HepG2 (cell line): ENCODE data around the gene TNPO3. TPM values are rescaled to one million over a fixed set of nuclear protein-coding genes. Genes with fewer than 3 reads are reported as not detected.

Source experiments
- ATAC-seq: fragments of 200-7000 bp; cut with Tn5 transposase; 3 replicates; pipeline ENCODE4 v1.9.1; 2020; ENCODE audit warnings: mild to moderate bottlenecking, moderate library complexity
- BruUV-seq: library from RNA; stranded (reverse); fragments of 400-500 nt; replicated peaks from 2 replicates; lab custom pipeline; 2021; lab: Mats Ljungman, UMichigan
- CTCF ChIA-PET: fragments of 300-600 bp; formaldehyde crosslinking; extraction: SDS; loops from one replicate; lab custom pipeline; 2021; ENCODE audit warnings: low total read pairs, inconsistent platforms, low intra/inter-chr PET ratio; lab: Yijun Ruan, JAX
- POLR2A ChIA-PET: fragments of 350-600 bp; sonication (Branson Sonifier 250); formaldehyde crosslinking; loops from one replicate; lab custom pipeline; 2020; ENCODE audit warnings: antibody characterized with exemption, inconsistent platforms; lab: Yijun Ruan, JAX
- DNase-seq: peaks from one replicate; pipeline ENCODE4 v3.0.0-alpha.2; 2015; ENCODE audit warnings: low spot score
- FAIRE-seq: peaks from 3 replicates; lab custom pipeline; 2011; peaks lifted over from hg19 to GRCh38; lab: Jason Lieb, UNC
- H2AFZ ChIP-seq: one replicate; pipeline ENCODE4 v1.6.1; 2011; ENCODE audit warnings: low read length, inconsistent platforms
- H3K27ac ChIP-seq: fragments of 300-600 bp; 3 replicates; pipeline ENCODE4 v1.8.0; 2011; ENCODE audit warnings: mixed run types, mild to moderate bottlenecking, mixed read lengths, low read length, inconsistent platforms; ENCODE audit not compliant: insufficient read depth; ENCODE audit errors: extremely low read length
- H3K27me3 ChIP-seq, 2 experiments: fragments of 200-600 bp in 1 of 2; 2 replicates in 1 of 2; 3 replicates in 1 of 2; pipeline versions ENCODE4 v1.6.0 to v1.8.0; 2011; ENCODE audit warnings: low read length in 2 of 2, mild to moderate bottlenecking in 2 of 2, moderate library complexity in 2 of 2, inconsistent platforms in 1 of 2; ENCODE audit not compliant: insufficient read depth in 2 of 2, control insufficient read depth in 1 of 2
- H3K36me3 ChIP-seq, 2 experiments: fragments of 200-600 bp in 1 of 2; replicated peaks in 1 of 2; 2 replicates in 1 of 2; 3 replicates in 1 of 2; pipeline versions ENCODE4 v1.5.1 to v1.8.0; 2011; ENCODE audit warnings: low read length in 2 of 2, inconsistent platforms in 1 of 2; ENCODE audit not compliant: insufficient read depth in 2 of 2, control insufficient read depth in 1 of 2
- H3K4me1 ChIP-seq: 2 replicates; pipeline ENCODE4 v1.5.1; 2012; ENCODE audit warnings: low read length, inconsistent platforms; ENCODE audit not compliant: insufficient read depth
- H3K4me2 ChIP-seq: 2 replicates; pipeline ENCODE4 v1.6.0; 2011; ENCODE audit warnings: low read depth, low read length, inconsistent platforms
- H3K4me3 ChIP-seq, 3 experiments: fragments of 200-600 bp in 1 of 3; sonication (generic), shearing (Covaris generic) in 1 of 3; replicated peaks in 1 of 3; 2 replicates each; pipeline ENCODE4 v1.5.1; 2011 to 2016; ENCODE audit warnings: low read length in 3 of 3, inconsistent platforms in 2 of 3, low read depth in 2 of 3, mild to moderate bottlenecking in 2 of 3, control low read depth in 1 of 3, mixed read lengths in 1 of 3; ENCODE audit not compliant: insufficient read depth in 1 of 3
- H3K79me2 ChIP-seq: one replicate; pipeline ENCODE4 v1.6.1; 2011; ENCODE audit warnings: low read length, inconsistent platforms; ENCODE audit not compliant: insufficient read depth
- H3K9ac ChIP-seq: 2 replicates; pipeline ENCODE4 v1.6.0; 2011; ENCODE audit warnings: mild to moderate bottlenecking, low read depth, low read length, inconsistent platforms; ENCODE audit not compliant: insufficient read depth
- H3K9me3 ChIP-seq: 2 replicates; pipeline ENCODE4 v1.5.1; 2012; ENCODE audit warnings: mild to moderate bottlenecking, low read length
- H4K20me1 ChIP-seq: 2 replicates; pipeline ENCODE4 v1.6.0; 2011; ENCODE audit warnings: inconsistent platforms, mild to moderate bottlenecking, low read length, moderate library complexity; ENCODE audit not compliant: insufficient read depth
- CBX5 ChIP-seq: sonication (generic); formaldehyde crosslinking; IDR thresholded peaks from 2 replicates; pipeline ENCODE4 v1.4.0; 2020; ENCODE audit warnings: missing genetic modification reagents, borderline replicate concordance
- EHMT2 ChIP-seq: fragments of 200-600 bp; sonication (generic); IDR thresholded peaks from 2 replicates; pipeline ENCODE4 v1.7.0; 2017; ENCODE audit warnings: antibody characterized with exemption, low read depth, low read length, borderline replicate concordance
- FOSL1 ChIP-seq: sonication (generic); formaldehyde crosslinking; IDR thresholded peaks from 2 replicates; pipeline ENCODE4 v1.9.0; 2021; ENCODE audit warnings: missing genetic modification reagents, borderline replicate concordance
- FOXK2 ChIP-seq: fragments of 450-650 bp; IDR thresholded peaks from 2 replicates; pipeline ENCODE4 v1.6.1; 2016
- GTF2F1 ChIP-seq: fragments of 150-350 bp; IDR thresholded peaks from 2 replicates; pipeline ENCODE4 v1.6.1; 2014; ENCODE audit warnings: low read length
- HMG20A ChIP-seq: IDR thresholded peaks from 2 replicates; pipeline ENCODE4 v1.6.1; 2016; ENCODE audit warnings: borderline replicate concordance
- HMG20B ChIP-seq: conservative IDR thresholded peaks from 2 replicates; pipeline ENCODE4 v1.6.1; 2016; ENCODE audit warnings: missing genetic modification reagents, missing compliant biosample characterization
- HNF4G ChIP-seq, 2 experiments: sonication (generic) in 1 of 2; formaldehyde crosslinking in 1 of 2; IDR thresholded peaks; 2 replicates each; pipeline versions ENCODE4 v1.4.0 to v1.6.1; 2011 to 2020; ENCODE audit warnings: borderline replicate concordance in 2 of 2, low read depth in 2 of 2, mild to moderate bottlenecking in 2 of 2, low read length in 1 of 2, missing genetic modification reagents in 1 of 2, moderate library complexity in 1 of 2
- LCORL ChIP-seq, 2 experiments: fragments of 450-650 bp in 1 of 2; sonication (generic) in 1 of 2; formaldehyde crosslinking in 1 of 2; IDR thresholded peaks; 2 replicates each; pipeline versions ENCODE4 v1.5.0 to v1.6.1; 2017 to 2020; ENCODE audit warnings: antibody characterized with exemption in 1 of 2, missing genetic modification reagents in 1 of 2
- NR2C2 ChIP-seq: sonication (generic); formaldehyde crosslinking; IDR thresholded peaks from 2 replicates; pipeline ENCODE4 v1.4.0; 2020; ENCODE audit warnings: missing genetic modification reagents, mild to moderate bottlenecking, moderate library complexity, borderline replicate concordance
- SNRNP70 ChIP-seq: fragments of 200-400 bp; formaldehyde crosslinking; IDR thresholded peaks from 2 replicates; pipeline ENCODE4 v1.6.1; 2017; ENCODE audit warnings: mild to moderate bottlenecking, low read depth, low read length, moderate library complexity
- SYNCRIP ChIP-seq: fragments of 200-400 bp; formaldehyde crosslinking; IDR thresholded peaks from 2 replicates; pipeline ENCODE4 v1.6.1; 2018; ENCODE audit warnings: mild to moderate bottlenecking, low read depth, low read length; ENCODE audit not compliant: insufficient read depth
- ZFAT ChIP-seq: sonication (generic); formaldehyde crosslinking; conservative IDR thresholded peaks from 2 replicates; pipeline ENCODE4 v1.8.1; 2023; ENCODE audit warnings: missing genetic modification reagents, inconsistent platforms
- ZFP41 ChIP-seq: sonication (generic); formaldehyde crosslinking; IDR thresholded peaks from 2 replicates; pipeline ENCODE4 v1.4.0; 2020; ENCODE audit warnings: mild to moderate bottlenecking, missing genetic modification reagents, borderline replicate concordance
- ZNF577 ChIP-seq: sonication (generic); formaldehyde crosslinking; IDR thresholded peaks from 2 replicates; pipeline ENCODE4 v1.4.0; 2020; ENCODE audit warnings: mild to moderate bottlenecking, low read depth, missing genetic modification reagents, borderline replicate concordance
- ZNF678 ChIP-seq: sonication (generic); formaldehyde crosslinking; IDR thresholded peaks from 2 replicates; pipeline ENCODE4 v1.4.0; 2020; ENCODE audit warnings: mild to moderate bottlenecking, missing genetic modification reagents
- ZNF713 ChIP-seq: sonication (generic); formaldehyde crosslinking; IDR thresholded peaks from 2 replicates; pipeline ENCODE4 v1.4.0; 2020; ENCODE audit warnings: mild to moderate bottlenecking, missing genetic modification reagents
- ZNF773 ChIP-seq: sonication (generic); formaldehyde crosslinking; IDR thresholded peaks from 2 replicates; pipeline ENCODE4 v1.4.0; 2020; ENCODE audit warnings: missing genetic modification reagents, borderline replicate concordance
- in situ Hi-C: cut with HindIII; loops from 2 replicates; pipeline ENCODE4 v1.10.0; 2017; ENCODE audit warnings: low pct_unique_long_range_greater_than_20kb; ENCODE audit not compliant: extremely low pct_ligation_motif_present
- intact Hi-C: fragments of 100-400 bp; cut with micrococcal nuclease; formaldehyde crosslinking; loops from one replicate; pipeline ENCODE4 v1.10.0; 2022; ENCODE audit not compliant: unreplicated experiment
- polyA plus RNA-seq, 8 experiments: library from polyadenylated mRNA; depleted of rRNA in 3 of 8; stranded (reverse) in 7 of 8; unstranded in 1 of 8; fragments of >200 nt; fragmentation: Illumina TruSeq in 4 of 8; extraction: Trizol in 4 of 8; gene quantifications; 2 replicates each; pipeline versions ENCODE4 v1.2.1 to v1.2.3, GENCODE V29; 2011 to 2016; ENCODE audit warnings: low read depth in 4 of 8, missing spikeins in 1 of 8, mixed read lengths in 1 of 8; ENCODE audit not compliant: insufficient read depth in 1 of 8
- total RNA-seq, 5 experiments: library from RNA; depleted of rRNA; stranded (reverse); fragments of >200 nt; fragmentation: Illumina TruSeq; extraction: Trizol; gene quantifications; 2 replicates each; pipeline ENCODE4 v1.2.3, GENCODE V29; 2016; ENCODE audit warnings: low read depth in 1 of 5
- TF ChIP-seq, protein P1 (sequence below): sonication (generic); formaldehyde crosslinking; IDR thresholded peaks from one replicate; pipeline ENCODE4 v1.5.1; 2020; ENCODE audit warnings: mild to moderate bottlenecking, missing genetic modification reagents; ENCODE audit errors: not compliant biosample characterization

The TNPO3 gene
- total and polyA plus RNA-seq, 2 of the 13 experiments (the other 11 are each of a cell fraction or from before 2014, with no cell fraction given), result 23.8 to 44.6 TPM

DNA sequence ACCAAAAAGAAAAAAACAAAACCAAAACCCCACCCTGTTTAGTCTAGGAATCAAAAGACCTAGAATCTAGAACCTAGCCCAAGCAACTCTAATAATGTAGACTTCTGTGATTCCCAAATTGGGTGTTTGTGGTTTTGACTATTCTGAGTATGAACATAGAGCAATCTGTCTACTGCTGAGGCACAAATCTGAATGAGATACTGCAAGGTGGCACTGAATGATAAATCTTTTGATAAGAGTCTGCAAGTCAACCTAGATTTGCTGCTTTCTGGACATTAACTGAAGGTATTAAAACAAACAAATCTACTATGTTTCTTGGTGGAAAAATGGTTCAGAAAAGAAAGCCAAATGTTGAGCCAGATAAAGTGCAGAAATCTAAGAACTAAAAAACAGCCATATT is 66.5 kb downstream of the TNPO3 start:
- intact Hi-C loops (no loop called here), in situ Hi-C loops (no loop called here)
- H3K4me1 ChIP-seq, result no peaks in the 10 kb centered on the region
- H3K79me2 ChIP-seq, result no peaks in the 10 kb centered on the region
- no peak overlapping the region for H3K27ac ChIP-seq
- ATAC-seq (no peak), DNase-seq (no peak), FAIRE-seq (no peak)
- no peaks in the 10 kb centered on the region for H4K20me1 ChIP-seq
- H3K36me3 ChIP-seq, result peaks cover 10 to 71% of the 10 kb centered on the region in 2 experiments
- H3K9me3 ChIP-seq, result no peaks in the 10 kb centered on the region
- POLR2A ChIA-PET, result no interaction called here
- CTCF ChIA-PET, result no interaction called here
- H3K27me3 ChIP-seq, result no peaks in the 10 kb centered on the region
- BruUV-seq, result no TSS peak
- H3K4me2 ChIP-seq, result no peak overlapping the region
- no peak overlapping the region for H3K9ac ChIP-seq
- no peak overlapping the region for H3K4me3 ChIP-seq
- no peak overlapping the region for H2AFZ ChIP-seq
- TF ChIP-seq GTF2F1, result no peak
- no peak for TF ChIP-seq ZNF678 (CRISPR knock-in tag)
- TF ChIP-seq HMG20A, result no peak
- no peak for TF ChIP-seq CBX5 (CRISPR knock-in tag)
- TF ChIP-seq ZFP41 (CRISPR knock-in tag), result no peak
- no peak for TF ChIP-seq ZNF577 (CRISPR knock-in tag)
- TF ChIP-seq, protein P1, sequence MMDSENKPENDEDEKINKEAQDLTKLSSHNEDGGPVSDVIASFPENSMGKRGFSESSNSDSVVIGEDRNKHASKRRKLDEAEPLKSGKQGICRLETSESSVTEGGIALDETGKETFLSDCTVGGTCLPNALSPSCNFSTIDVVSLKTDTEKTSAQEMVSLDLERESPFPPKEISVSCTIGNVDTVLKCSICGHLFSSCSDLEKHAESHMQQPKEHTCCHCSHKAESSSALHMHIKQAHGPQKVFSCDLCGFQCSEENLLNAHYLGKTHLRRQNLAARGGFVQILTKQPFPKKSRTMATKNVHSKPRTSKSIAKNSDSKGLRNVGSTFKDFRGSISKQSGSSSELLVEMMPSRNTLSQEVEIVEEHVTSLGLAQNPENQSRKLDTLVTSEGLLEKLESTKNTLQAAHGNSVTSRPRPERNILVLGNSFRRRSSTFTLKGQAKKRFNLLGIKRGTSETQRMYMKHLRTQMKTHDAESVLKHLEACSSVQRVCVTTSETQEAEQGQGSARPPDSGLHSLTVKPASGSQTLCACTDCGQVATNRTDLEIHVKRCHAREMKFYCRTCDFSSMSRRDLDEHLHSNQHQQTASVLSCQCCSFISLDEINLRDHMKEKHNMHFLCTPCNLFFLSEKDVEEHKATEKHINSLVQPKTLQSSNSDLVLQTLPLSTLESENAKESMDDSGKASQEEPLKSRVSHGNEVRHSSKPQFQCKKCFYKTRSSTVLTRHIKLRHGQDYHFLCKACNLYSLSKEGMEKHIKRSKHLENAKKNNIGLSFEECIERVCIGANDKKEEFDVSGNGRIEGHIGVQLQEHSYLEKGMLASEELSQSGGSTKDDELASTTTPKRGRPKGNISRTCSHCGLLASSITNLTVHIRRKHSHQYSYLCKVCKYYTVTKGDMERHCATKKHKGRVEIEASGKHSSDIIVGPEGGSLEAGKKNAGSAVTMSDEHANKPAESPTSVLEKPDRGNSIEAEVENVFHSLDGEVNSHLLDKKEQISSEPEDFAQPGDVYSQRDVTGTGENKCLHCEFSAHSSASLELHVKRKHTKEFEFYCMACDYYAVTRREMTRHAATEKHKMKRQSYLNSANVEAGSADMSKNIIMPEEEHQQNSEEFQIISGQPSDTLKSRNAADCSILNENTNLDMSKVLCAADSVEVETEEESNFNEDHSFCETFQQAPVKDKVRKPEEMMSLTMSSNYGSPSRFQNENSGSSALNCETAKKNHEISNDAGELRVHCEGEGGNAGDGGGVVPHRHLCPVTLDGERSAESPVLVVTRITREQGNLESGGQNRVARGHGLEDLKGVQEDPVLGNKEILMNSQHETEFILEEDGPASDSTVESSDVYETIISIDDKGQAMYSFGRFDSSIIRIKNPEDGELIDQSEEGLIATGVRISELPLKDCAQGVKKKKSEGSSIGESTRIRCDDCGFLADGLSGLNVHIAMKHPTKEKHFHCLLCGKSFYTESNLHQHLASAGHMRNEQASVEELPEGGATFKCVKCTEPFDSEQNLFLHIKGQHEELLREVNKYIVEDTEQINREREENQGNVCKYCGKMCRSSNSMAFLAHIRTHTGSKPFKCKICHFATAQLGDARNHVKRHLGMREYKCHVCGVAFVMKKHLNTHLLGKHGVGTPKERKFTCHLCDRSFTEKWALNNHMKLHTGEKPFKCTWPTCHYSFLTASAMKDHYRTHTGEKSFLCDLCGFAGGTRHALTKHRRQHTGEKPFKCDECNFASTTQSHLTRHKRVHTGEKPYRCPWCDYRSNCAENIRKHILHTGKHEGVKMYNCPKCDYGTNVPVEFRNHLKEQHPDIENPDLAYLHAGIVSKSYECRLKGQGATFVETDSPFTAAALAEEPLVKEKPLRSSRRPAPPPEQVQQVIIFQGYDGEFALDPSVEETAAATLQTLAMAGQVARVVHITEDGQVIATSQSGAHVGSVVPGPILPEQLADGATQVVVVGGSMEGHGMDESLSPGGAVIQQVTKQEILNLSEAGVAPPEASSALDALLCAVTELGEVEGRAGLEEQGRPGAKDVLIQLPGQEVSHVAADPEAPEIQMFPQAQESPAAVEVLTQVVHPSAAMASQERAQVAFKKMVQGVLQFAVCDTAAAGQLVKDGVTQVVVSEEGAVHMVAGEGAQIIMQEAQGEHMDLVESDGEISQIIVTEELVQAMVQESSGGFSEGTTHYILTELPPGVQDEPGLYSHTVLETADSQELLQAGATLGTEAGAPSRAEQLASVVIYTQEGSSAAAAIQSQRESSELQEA (CRISPR knock-in tag), result no peak
- no peak for TF ChIP-seq EHMT2
- TF ChIP-seq SYNCRIP, result no peak
- no peak for TF ChIP-seq SNRNP70
- TF ChIP-seq HMG20B (CRISPR knock-in tag), result no peak
- no peak for TF ChIP-seq ZNF773 (CRISPR knock-in tag)
- TF ChIP-seq ZNF713 (CRISPR knock-in tag), result no peak
- no peak for TF ChIP-seq FOSL1
- TF ChIP-seq ZFAT (CRISPR knock-in tag), result no peak
- no peak for TF ChIP-seq NR2C2 (CRISPR knock-in tag)
- no peak for TF ChIP-seq FOXK2
- TF ChIP-seq HNF4G (IDR thresholded peaks at IDR 0.05; ENCODE audit: borderline replicate concordance, low read depth, low read length), result no peak
- TF ChIP-seq HNF4G (CRISPR knock-in tag; IDR thresholded peaks at IDR 0.05; ENCODE audit: borderline replicate concordance, low read depth), result no peak
- no peak for TF ChIP-seq LCORL (IDR thresholded peaks at IDR 0.05)
- no peak for TF ChIP-seq LCORL (CRISPR knock-in tag; IDR thresholded peaks at IDR 0.05)
